CD14-positive monocyte (primary cell): Measurements from ENCODE around the gene ARL11. TPM values are rescaled to one million over a fixed set of nuclear protein-coding genes. Genes with fewer than 3 reads are reported as not detected.

Source experiments
- DNase-seq, 3 donors: peaks; one replicate each; pipeline ENCODE4 v3.0.0-alpha.2; 2011 to 2022
- H2AFZ ChIP-seq: 2 replicates; pipeline ENCODE4 v1.6.0; 2012; ENCODE audit warnings: mild to moderate bottlenecking, low read depth, low read length, inconsistent platforms; ENCODE audit not compliant: insufficient read depth, poor library complexity, severe bottlenecking
- H3K27ac ChIP-seq, 2 donors: 1 replicate in 1 of 2; 2 replicates in 1 of 2; pipeline ENCODE4 v1.5.1; 2012 to 2013; ENCODE audit warnings: low read length in 2 of 2, control low read depth in 1 of 2, inconsistent platforms in 1 of 2, low read depth in 1 of 2, mild to moderate bottlenecking in 1 of 2
- H3K27me3 ChIP-seq, 2 donors: one replicate each; pipeline versions ENCODE4 v1.6.0 to v1.6.1; 2011 to 2013; ENCODE audit warnings: low read length in 2 of 2; ENCODE audit not compliant: control insufficient read depth in 2 of 2, insufficient read depth in 2 of 2
- H3K36me3 ChIP-seq, 2 donors: replicated peaks in 1 of 2; 1 replicate in 1 of 2; 2 replicates in 1 of 2; pipeline versions ENCODE4 v1.5.1 to v1.6.1; 2012 to 2013; ENCODE audit warnings: low read length in 2 of 2, control low read depth in 1 of 2, inconsistent platforms in 1 of 2, mild to moderate bottlenecking in 1 of 2; ENCODE audit not compliant: insufficient read depth in 2 of 2, control insufficient read depth in 1 of 2
- H3K4me1 ChIP-seq, 2 donors: 1 replicate in 1 of 2; 2 replicates in 1 of 2; pipeline versions ENCODE4 v1.5.1 to v1.6.1; 2012 to 2013; ENCODE audit warnings: low read length in 2 of 2, control low read depth in 1 of 2, inconsistent platforms in 1 of 2, mild to moderate bottlenecking in 1 of 2, moderate library complexity in 1 of 2; ENCODE audit not compliant: insufficient read depth in 2 of 2, control insufficient read depth in 1 of 2
- H3K4me2 ChIP-seq: replicated peaks from 2 replicates; pipeline ENCODE3; 2012; ENCODE audit warnings: low read length, moderate library complexity, mild to moderate bottlenecking; ENCODE audit not compliant: poor library complexity, severe bottlenecking; ENCODE audit errors: extremely low read depth
- H3K4me3 ChIP-seq, 3 experiments: fragments of 200-600 bp in 1 of 3; sonication (generic) in 1 of 3; replicated peaks in 1 of 3; 1 replicate in 2 of 3; 2 replicates in 1 of 3; pipeline ENCODE4 v1.5.1; 2011 to 2013; ENCODE audit warnings: low read length in 3 of 3, mild to moderate bottlenecking in 3 of 3, control low read depth in 2 of 3, low read depth in 2 of 3, inconsistent platforms in 1 of 3, moderate library complexity in 1 of 3
- H3K79me2 ChIP-seq: 2 replicates; pipeline ENCODE4 v1.6.0; 2012; ENCODE audit warnings: mild to moderate bottlenecking, control low read depth, inconsistent platforms, low read length, moderate library complexity; ENCODE audit not compliant: insufficient read depth
- H3K9ac ChIP-seq: 2 replicates; pipeline ENCODE4 v1.6.0; 2017; ENCODE audit warnings: low read length, mild to moderate bottlenecking; ENCODE audit not compliant: insufficient read depth, poor library complexity, severe bottlenecking
- H3K9me3 ChIP-seq, 2 donors: replicated peaks in 1 of 2; 1 replicate in 1 of 2; 2 replicates in 1 of 2; pipeline versions ENCODE4 v1.5.1 to v1.6.1; 2012 to 2013; ENCODE audit warnings: low read length in 2 of 2, control low read depth in 1 of 2; ENCODE audit not compliant: control insufficient read depth in 1 of 2, insufficient read depth in 1 of 2
- H4K20me1 ChIP-seq: 2 replicates; pipeline ENCODE4 v1.6.0; 2012; ENCODE audit warnings: mild to moderate bottlenecking, low read length, control low read depth, moderate library complexity; ENCODE audit not compliant: insufficient read depth
- H3K27ac Mint-ChIP-seq, 7 donors: one replicate each; pipeline ENCODE4 v1.8.0; 2020; ENCODE audit warnings: mild to moderate bottlenecking in 7 of 7, mixed read lengths in 7 of 7, moderate library complexity in 6 of 7, inconsistent platforms in 2 of 7
- H3K27me3 Mint-ChIP-seq, 3 donors: one replicate each; pipeline ENCODE4 v1.8.0; 2021 to 2022; ENCODE audit warnings: low read depth in 3 of 3, mild to moderate bottlenecking in 3 of 3, mixed read lengths in 3 of 3, moderate library complexity in 3 of 3, inconsistent platforms in 1 of 3
- H3K36me3 Mint-ChIP-seq, 2 donors: one replicate each; pipeline ENCODE4 v1.8.0; 2020; ENCODE audit warnings: mixed read lengths in 2 of 2, inconsistent platforms in 1 of 2, mild to moderate bottlenecking in 1 of 2
- H3K4me1 Mint-ChIP-seq: one replicate; pipeline ENCODE4 v1.8.0; 2020; ENCODE audit warnings: mild to moderate bottlenecking, mixed read lengths
- H3K4me3 Mint-ChIP-seq, 2 donors: one replicate each; pipeline ENCODE4 v1.8.0; 2020; ENCODE audit warnings: mild to moderate bottlenecking in 2 of 2, mixed read lengths in 2 of 2, moderate library complexity in 1 of 2
- H3K9me3 Mint-ChIP-seq, 7 donors: one replicate each; pipeline ENCODE4 v1.8.0; 2020 to 2022; ENCODE audit warnings: mixed read lengths in 7 of 7, mild to moderate bottlenecking in 6 of 7, moderate library complexity in 6 of 7, inconsistent platforms in 2 of 7
- CTCF ChIP-seq: fragments of 200-600 bp; IDR thresholded peaks from one replicate; pipeline ENCODE4 v1.8.0; 2022; ENCODE audit warnings: antibody characterized with exemption, mild to moderate bottlenecking
- WGBS: methylation state at CpG from one replicate; pipeline ENCODE4 v1.1.5; 2013; ENCODE audit warnings: missing lambda C conversion rate; ENCODE audit not compliant: insufficient coverage; 5-methylcytosine and 5-hydroxymethylcytosine counted together
- intact Hi-C, 2 donors: fragments of 100-400 bp; cut with micrococcal nuclease; formaldehyde crosslinking; loops; one replicate each; pipeline versions ENCODE4 v1.15.0 to v1.15.1; 2023
- polyA plus RNA-seq, 3 donors: library from polyadenylated mRNA; depleted of rRNA in 1 of 3; unstranded in 2 of 3; stranded (reverse) in 1 of 3; fragments of 300-500 nt in 2 of 3; fragments of >200 nt in 1 of 3; fragmentation: Illumina TruSeq in 2 of 3; gene quantifications; 1 replicate in 2 of 3; 2 replicates in 1 of 3; pipeline ENCODE4 v1.2.3, GENCODE V29; 2012 to 2021

Gene ARL11
- polyA plus RNA-seq, 3 donors = 12.8 to 19.2 (median 15.2) TPM

- Mint-ChIP-seq H3K4me3 (no peak overlapping the region), H3K27ac (no peak overlapping the region), H3K27me3 (peaks cover 0 to 2% (median 0%) of the 10 kb centered on the region in 3 donors), H3K9me3 (peaks cover 0 to 2% (median 0%) of the 10 kb centered on the region in 7 donors), H3K4me1 (peaks cover 5% of the 10 kb centered on the region), H3K36me3 (peaks cover 3% of the 10 kb centered on the region in 2 donors)
- Histone ChIP-seq H3K4me3 (no peak overlapping the region), H2AFZ (no peak overlapping the region), H3K27me3 (no peaks in the 10 kb centered on the region), H3K9ac (no peak overlapping the region), H4K20me1 (no peaks in the 10 kb centered on the region), H3K79me2 (no peaks in the 10 kb centered on the region), H3K27ac (no peak overlapping the region), H3K4me1 (no peaks in the 10 kb centered on the region), H3K4me2 (no peak overlapping the region), H3K36me3 (no peaks in the 10 kb centered on the region), H3K9me3 (no peaks in the 10 kb centered on the region)
- TF ChIP-seq CTCF = no peak
- intact Hi-C loops = loop anchor here (10.0 kb wide), 1 partner anchor 191 kb away; no protein-coding TSS in a partner anchor
- DNase-seq = no peak
- 49% methylated on average over 3 of the region's 3 CpGs for WGBS
Measured at GRCh38 chr13:49654011-49654410, 25.7 kb downstream of the ARL11 start.

GRCh38 chr13:49655906-49656305 lies 27.6 kb downstream of the ARL11 start:
- intact Hi-C loops = loop anchor here (10.0 kb wide), 1 partner anchor 189 kb away; no protein-coding TSS in a partner anchor

More at GRCh38 chr13:49655906-49656305, 27.6 kb downstream of the ARL11 start:
- Histone ChIP-seq H3K36me3 (no peaks in the 10 kb centered on the region), H3K27me3 (no peaks in the 10 kb centered on the region), H3K79me2 (no peaks in the 10 kb centered on the region), H2AFZ (no peak overlapping the region), H3K9me3 (no peaks in the 10 kb centered on the region), H3K9ac (no peak overlapping the region), H3K4me2 (no peak overlapping the region), H3K4me1 (no peaks in the 10 kb centered on the region), H4K20me1 (no peaks in the 10 kb centered on the region), H3K4me3 (no peak overlapping the region), H3K27ac (no peak overlapping the region)
- no peak overlapping the region for H3K27ac Mint-ChIP-seq
- H3K4me1 Mint-ChIP-seq = peaks cover 5% of the 10 kb centered on the region
- no peak for DNase-seq
- H3K9me3 Mint-ChIP-seq = peaks cover 0 to 2% (median 0%) of the 10 kb centered on the region in 7 donors
- peaks cover 0 to 2% (median 0%) of the 10 kb centered on the region in 3 donors for H3K27me3 Mint-ChIP-seq
- TF ChIP-seq CTCF = no peak
- no CpG with 5 or more reads among the region's 3 CpGs for WGBS
- no peak overlapping the region for H3K4me3 Mint-ChIP-seq
- H3K36me3 Mint-ChIP-seq = peaks cover 2 to 14% of the 10 kb centered on the region in 2 donors
